Measurements from ENCODE around the gene CXCL11. TPM values are rescaled to one million over a fixed set of nuclear protein-coding genes. Genes with fewer than 3 reads are reported as not detected.

The CXCL11 gene
- total and polyA plus RNA-seq, 9 of the 15 experiments (the other 6 are each of a cell fraction or from before 2014, with no cell fraction given) = 2.1 to 9.1 (median 4.5) TPM

DNA sequence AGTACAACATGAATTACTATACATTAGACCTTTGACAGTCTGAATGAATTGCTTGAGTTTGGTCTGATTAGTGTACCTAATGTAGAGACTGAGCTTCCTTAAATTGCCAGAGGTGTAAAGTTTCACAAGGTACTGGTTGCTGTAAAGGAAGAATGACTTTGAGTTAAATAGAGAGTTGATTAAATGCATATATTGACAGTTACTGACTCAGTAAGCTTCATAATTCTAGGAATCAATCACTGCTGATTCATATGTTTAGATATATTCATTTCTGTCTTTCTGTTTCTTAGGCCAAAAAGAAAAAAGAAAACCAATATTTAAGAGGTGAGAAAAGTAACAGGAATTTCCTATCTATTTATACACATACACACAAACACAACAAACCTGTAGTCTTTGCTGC, 22.4 kb upstream of the CXCL11 start (continued):
- TF ChIP-seq ZNF699 (CRISPR knock-in tag; IDR thresholded peaks at IDR 0.05; ENCODE audit: insufficient replicate concordance) (no peak), POLR2G (IDR thresholded peaks at IDR 0.05; ENCODE audit: low read depth, low read length) (no peak), ETS2 (tag; IDR thresholded peaks at IDR 0.05; ENCODE audit: borderline replicate concordance, poor library complexity, severe bottlenecking) (no peak), POLR2H (tag; IDR thresholded peaks at IDR 0.05; ENCODE audit: low read depth) (no peak), RFX7 (CRISPR knock-in tag; IDR thresholded peaks at IDR 0.05) (no peak), SNRNP70 (optimal IDR thresholded peaks at IDR 0.05; ENCODE audit: low read depth, low read length) (no peak), ZNF146 (CRISPR knock-in tag; IDR thresholded peaks at IDR 0.05; ENCODE audit: unreplicated experiment) (no peak), CREM (IDR thresholded peaks at IDR 0.05; ENCODE audit: low read depth) (no peak)
- TF ChIP-seq, protein P1, sequence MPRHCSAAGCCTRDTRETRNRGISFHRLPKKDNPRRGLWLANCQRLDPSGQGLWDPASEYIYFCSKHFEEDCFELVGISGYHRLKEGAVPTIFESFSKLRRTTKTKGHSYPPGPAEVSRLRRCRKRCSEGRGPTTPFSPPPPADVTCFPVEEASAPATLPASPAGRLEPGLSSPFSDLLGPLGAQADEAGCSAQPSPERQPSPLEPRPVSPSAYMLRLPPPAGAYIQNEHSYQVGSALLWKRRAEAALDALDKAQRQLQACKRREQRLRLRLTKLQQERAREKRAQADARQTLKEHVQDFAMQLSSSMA (CRISPR knock-in tag; IDR thresholded peaks at IDR 0.05) = no peak

DNA sequence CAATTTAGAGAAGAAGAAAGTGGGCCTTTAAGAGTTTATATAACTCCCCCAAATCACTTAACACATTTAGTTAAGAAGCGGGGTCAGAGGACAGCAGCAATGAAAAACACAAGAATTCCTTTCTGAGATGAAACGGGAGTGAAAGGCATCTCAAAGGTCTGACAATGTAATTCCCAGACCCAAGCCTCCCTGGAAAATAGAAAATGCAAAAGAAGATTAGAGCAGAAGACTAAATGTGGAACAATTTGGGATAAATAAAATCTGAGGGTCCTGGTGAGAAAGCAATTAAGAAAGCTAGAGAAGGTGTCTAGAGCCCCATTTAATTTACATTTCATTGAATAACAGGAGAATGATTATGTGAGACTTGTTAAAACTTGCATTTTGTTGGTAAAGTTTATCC, 19.6 kb upstream of the CXCL11 start:
- TF ChIP-seq ZKSCAN8 (CRISPR knock-in tag; IDR thresholded peaks at IDR 0.05) (no peak), ZNF445 (CRISPR knock-in tag; IDR thresholded peaks at IDR 0.05; ENCODE audit: low read depth) (no peak), FOXA3 (CRISPR knock-in tag; conservative IDR thresholded peaks at IDR 0.05 in 1 of 2, IDR thresholded peaks at IDR 0.05 in 1 of 2) (no peak), ETV1 (tag; conservative IDR thresholded peaks at IDR 0.05; ENCODE audit: low read depth) (no peak), ZBTB17 (CRISPR knock-in tag; IDR thresholded peaks at IDR 0.05) (no peak)
- H3K9ac ChIP-seq (ENCODE audit: insufficient read depth in 1 of 2, low read depth in 2 of 2, low read length in 2 of 2) = no peak overlapping the region
- FAIRE-seq (no peak), ATAC-seq (no peak), DNase-seq (ENCODE audit: extremely low read depth in 1 of 4, low spot score in 3 of 4) (no peak)
- no peaks in the 10 kb centered on the region for H4K20me1 ChIP-seq (replicated peaks; ENCODE audit: control insufficient read depth, insufficient read depth, low read length)
- H3K9me1 ChIP-seq (ENCODE audit: control insufficient read depth, insufficient read depth, low read length) = no peaks in the 10 kb centered on the region
- H3K4me1 ChIP-seq (replicated peaks in 1 of 2; ENCODE audit: control insufficient read depth in 2 of 2, insufficient read depth in 2 of 2, low read length in 2 of 2) = peaks cover 0 to 4% of the 10 kb centered on the region in 2 experiments; a peak in 1 of 5 replicates
- no peaks in the 10 kb centered on the region for H3K36me3 ChIP-seq (ENCODE audit: control insufficient read depth, insufficient read depth, low read length)
- WGBS (ENCODE audit: insufficient coverage, low coverage, missing lambda C conversion rate) = 15% methylated on average over 2 of the region's 2 CpGs
- H2AFZ ChIP-seq (ENCODE audit: low read depth, low read length) = no peak overlapping the region
- ChIA-PET CTCF (ENCODE audit: low intra/inter-chr PET ratio) (no interaction called here), POLR2A (interaction anchor here (0.7 kb wide), 1 partner anchor 46 kb away, joined by 3 read pairs; no protein-coding TSS in a partner anchor)
- H3K79me2 ChIP-seq (ENCODE audit: control insufficient read depth, insufficient read depth, low read length) = no peaks in the 10 kb centered on the region
- no TSS peak for BruUV-seq (replicated peaks)
- in situ Hi-C loops (cut with MboI) (no loop called here), intact Hi-C loops (cut with micrococcal nuclease) (no loop called here)
- no peak overlapping the region for H3K4me2 ChIP-seq (ENCODE audit: insufficient read depth, low read length)
- no peaks in the 10 kb centered on the region for H3K9me3 ChIP-seq (replicated peaks; ENCODE audit: control insufficient read depth, insufficient read depth, low read depth, low read length)
- H3K4me3 ChIP-seq = no peak overlapping the region
- H3K27ac ChIP-seq (ENCODE audit: extremely low read depth, low read depth, low read length) = no peak overlapping the region
- H3K27me3 ChIP-seq (ENCODE audit: control insufficient read depth in 2 of 2, insufficient read depth in 2 of 2, low read length in 2 of 2) = peaks cover 0 to 2% of the 10 kb centered on the region in 2 experiments; a peak in 1 of 5 replicates
